Urinary bladder (tissue), 4 donors: ENCODE data around the gene SH3TC1. TPM values are rescaled to one million over a fixed set of nuclear protein-coding genes. Genes with fewer than 3 reads are reported as not detected.

Source experiments
- DNase-seq: peaks from one replicate; pipeline ENCODE4 v3.0.0-alpha.2; 2015; ENCODE audit errors: extremely low spot score
- H3K27ac ChIP-seq: one replicate; pipeline ENCODE4 v1.5.1; 2013; ENCODE audit warnings: low read depth, mild to moderate bottlenecking, moderate library complexity
- H3K36me3 ChIP-seq: one replicate; pipeline ENCODE4 v1.6.1; 2013; ENCODE audit warnings: mild to moderate bottlenecking, moderate library complexity; ENCODE audit not compliant: insufficient read depth
- H3K4me1 ChIP-seq: one replicate; pipeline ENCODE4 v1.6.1; 2013; ENCODE audit warnings: mild to moderate bottlenecking, moderate library complexity; ENCODE audit not compliant: insufficient read depth
- H3K4me3 ChIP-seq: one replicate; pipeline ENCODE4 v1.5.1; 2013; ENCODE audit warnings: low read depth, low read length
- WGBS: extraction: QIAGEN DNeasy Blood & Tissue Kit; methylation state at CpG from one replicate; pipeline ENCODE4 v1.1.7; 2013; 5-methylcytosine and 5-hydroxymethylcytosine counted together
- polyA plus RNA-seq: library from polyadenylated mRNA; stranded (reverse); fragments of 200-250 nt; gene quantifications from one replicate; pipeline ENCODE4 v1.2.3, GENCODE V29; 2013
- total RNA-seq: library from RNA; depleted of rRNA; stranded (reverse); fragments of >200 nt; gene quantifications from one replicate; pipeline ENCODE4 v1.2.3, GENCODE V29; 2014
- donor health status: healthy with polysubstance abuse.
- donor health status: healthy.

SH3TC1 gene
- total and polyA plus RNA-seq, 2 donors, result 17.2 to 20.5 TPM

DNA sequence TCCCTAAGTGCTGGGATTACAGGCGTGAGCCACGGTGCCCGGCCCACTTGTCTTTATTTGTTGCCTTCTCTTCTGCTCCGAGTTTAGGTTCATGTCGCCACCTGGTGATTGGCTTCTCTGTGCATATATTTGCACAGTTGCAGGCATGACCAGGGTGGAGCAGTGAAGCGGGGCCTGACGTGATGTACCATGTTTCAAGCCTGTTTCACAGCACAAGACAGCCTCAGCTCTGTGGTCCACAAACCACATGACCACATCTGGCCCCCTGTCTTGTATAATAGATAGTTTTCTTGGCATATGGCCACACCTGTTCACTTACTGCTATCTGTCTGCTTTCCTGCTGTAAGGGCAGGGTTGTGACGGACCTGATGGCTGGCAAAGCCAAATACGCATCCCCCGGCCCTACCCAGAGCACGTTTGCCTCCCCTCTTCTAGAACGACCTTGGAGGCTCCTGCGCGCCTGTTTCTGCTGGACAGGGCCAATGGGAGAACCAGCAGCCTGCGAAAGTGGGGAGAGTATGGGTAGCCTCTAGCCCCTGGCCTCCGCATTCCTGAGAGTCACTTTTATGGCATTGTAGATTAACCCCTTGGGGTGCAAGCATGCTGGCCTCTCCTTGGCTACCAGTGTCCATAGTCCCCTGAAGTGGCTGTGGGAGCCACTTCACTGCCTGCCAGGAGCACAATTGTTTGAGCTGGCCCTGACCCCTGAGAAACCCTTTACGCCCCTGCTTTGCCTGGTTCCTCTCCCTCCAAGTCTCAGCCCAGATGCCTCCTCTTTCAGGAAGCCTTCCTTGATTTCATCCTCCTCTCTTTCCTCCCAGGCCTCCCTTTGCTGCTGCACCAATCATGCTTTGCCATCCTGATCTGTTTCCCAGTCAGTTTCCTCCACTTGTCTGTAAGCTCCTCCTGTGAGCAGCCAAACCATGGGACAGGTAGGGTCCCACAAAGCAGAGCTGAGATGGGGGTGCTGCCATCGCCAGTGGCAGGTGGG lies 6.0 kb upstream of the SH3TC1 start:
- DNase-seq, result no peak
- Histone ChIP-seq H3K4me1 (no peaks in the 10 kb centered on the region), H3K36me3 (no peaks in the 10 kb centered on the region), H3K27ac (no peak overlapping the region), H3K4me3 (no peak overlapping the region)
- 49% methylated on average over 18 of the region's 18 CpGs for WGBS

DNA sequence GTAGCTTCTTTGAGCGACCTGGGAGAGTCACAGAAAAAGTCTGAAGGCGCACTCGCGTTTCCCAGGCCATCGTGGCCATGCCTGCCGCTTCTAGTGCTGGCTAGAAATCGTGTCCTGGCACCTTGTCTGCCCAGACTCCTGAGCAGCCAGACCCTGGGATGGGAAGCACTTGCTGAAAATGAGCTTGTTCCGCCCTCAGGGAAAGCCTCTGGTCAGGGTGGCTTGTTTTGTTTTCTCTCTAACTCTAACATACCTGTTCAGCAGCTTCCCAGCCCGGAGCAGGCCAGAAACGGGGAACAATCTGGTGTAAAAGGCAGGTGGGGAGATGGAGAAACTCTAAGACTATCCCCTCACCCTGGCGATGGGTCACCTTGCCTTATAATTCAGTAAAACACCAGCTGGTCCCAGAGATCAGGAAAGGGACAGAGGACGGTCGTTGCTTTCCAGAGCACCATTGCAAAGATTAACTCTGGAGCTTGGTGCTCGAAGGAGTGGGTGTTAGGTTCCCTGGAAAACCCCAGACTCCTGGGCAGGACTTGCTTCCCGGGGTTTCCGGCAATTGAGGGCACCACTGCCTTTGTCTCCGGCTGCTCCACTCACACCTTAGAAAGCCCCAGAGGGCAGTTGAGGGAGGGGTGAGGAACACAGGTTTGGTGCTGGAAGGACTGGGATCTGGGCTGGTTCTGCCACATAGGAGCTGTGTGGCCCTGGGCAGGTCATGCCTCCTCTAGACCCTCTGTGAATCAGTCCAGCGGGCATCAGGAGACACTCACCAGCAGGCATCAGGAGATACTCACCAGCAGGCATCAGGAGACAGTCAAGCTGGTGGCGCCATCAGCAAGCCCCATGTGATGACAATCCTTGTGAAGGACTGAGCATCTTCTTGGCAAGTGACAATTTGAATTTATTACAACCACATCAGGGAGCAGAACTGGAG lies 4.5 kb upstream of the SH3TC1 start:
- Histone ChIP-seq H3K36me3 (no peaks in the 10 kb centered on the region), H3K4me1 (no peaks in the 10 kb centered on the region), H3K27ac (no peak overlapping the region), H3K4me3 (no peak overlapping the region)
- DNase-seq, result no peak
- 78% methylated on average over 19 of the region's 19 CpGs for WGBS

DNA sequence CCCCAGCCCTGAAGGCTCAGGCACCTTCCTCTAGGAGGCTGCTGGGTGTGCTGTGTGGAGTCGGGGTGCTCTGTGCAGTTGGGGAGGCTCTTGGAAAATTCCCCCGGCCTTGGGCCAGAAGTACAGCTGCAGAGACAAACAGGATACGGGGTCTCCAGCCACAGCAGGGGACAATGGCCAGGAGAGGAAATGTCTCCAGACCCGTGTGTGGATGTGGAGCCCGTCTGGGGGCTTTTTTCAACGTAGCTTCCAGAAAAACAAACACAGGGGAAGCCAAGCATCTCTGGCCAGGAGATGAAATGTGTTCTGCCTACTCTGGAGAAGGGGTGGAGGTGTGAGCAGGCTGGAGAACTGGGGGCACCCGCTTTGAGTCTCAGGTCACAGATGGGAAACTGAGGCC lies 3.7 kb upstream of the SH3TC1 start:
- Histone ChIP-seq H3K36me3 (no peaks in the 10 kb centered on the region), H3K27ac (no peak overlapping the region), H3K4me3 (no peak overlapping the region), H3K4me1 (no peaks in the 10 kb centered on the region)
- DNase-seq, result no peak
- 71% methylated on average over 7 of the region's 7 CpGs for WGBS

DNA sequence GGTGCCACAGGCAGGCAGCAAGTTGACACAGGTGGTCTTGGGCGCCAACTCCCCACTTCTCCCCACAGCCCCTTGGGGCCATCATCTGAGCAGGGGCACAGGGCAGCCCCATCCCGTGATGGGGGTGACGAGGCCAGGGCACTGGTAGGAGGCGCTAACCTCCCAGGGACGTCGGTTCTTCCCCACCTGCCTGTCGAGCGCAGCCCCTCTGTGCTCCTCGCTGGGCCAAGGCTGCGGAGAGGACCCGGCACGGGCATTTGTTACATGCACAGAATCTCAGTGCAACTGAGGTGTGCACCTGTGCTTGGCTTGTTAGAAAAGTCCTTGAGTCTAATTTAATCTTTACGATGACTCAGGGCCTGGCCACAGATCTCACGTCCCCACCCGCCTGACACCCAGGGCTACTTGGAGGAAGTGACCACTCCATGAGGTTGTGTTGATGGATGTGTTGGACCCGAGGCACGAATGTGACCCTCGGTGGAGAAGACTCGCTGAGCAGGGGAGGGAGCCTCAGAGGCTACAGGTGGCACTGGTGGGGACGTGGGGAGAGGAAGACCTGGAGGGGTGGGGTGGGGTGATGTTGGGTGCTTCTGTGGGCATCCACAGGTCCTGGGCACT lies 3.1 kb upstream of the SH3TC1 start:
- Histone ChIP-seq H3K4me1 (no peaks in the 10 kb centered on the region), H3K4me3 (no peak overlapping the region), H3K36me3 (no peaks in the 10 kb centered on the region), H3K27ac (no peak overlapping the region)
- DNase-seq, result no peak
- WGBS, result 78% methylated on average over 20 of the region's 20 CpGs

DNA sequence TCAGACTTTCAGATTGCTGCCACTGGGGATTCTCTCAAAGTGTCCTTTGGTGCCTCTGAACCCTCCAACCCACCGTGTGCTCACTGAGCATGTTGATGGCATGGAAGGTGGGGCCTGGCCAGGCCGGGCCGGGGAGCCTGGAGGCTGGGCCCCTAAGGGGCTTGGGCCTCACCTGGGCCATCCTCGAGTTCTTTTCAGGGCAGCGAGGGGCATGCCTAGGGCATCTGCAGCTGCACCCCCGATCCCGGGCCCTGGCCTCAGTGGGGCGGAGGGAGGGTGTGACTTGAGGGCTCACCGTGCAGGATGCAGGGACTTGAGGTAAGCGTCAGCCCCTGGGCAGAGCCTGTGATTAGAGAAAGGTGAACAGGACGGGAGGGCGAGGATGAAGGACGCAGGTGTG lies 1.6 kb upstream of the SH3TC1 start:
- H3K4me1 ChIP-seq, result no peaks in the 10 kb centered on the region
- no peaks in the 10 kb centered on the region for H3K36me3 ChIP-seq
- no peak for DNase-seq
- H3K27ac ChIP-seq, result no peak overlapping the region
- WGBS, result 87% methylated on average over 13 of the region's 13 CpGs
- no peak overlapping the region for H3K4me3 ChIP-seq

DNA sequence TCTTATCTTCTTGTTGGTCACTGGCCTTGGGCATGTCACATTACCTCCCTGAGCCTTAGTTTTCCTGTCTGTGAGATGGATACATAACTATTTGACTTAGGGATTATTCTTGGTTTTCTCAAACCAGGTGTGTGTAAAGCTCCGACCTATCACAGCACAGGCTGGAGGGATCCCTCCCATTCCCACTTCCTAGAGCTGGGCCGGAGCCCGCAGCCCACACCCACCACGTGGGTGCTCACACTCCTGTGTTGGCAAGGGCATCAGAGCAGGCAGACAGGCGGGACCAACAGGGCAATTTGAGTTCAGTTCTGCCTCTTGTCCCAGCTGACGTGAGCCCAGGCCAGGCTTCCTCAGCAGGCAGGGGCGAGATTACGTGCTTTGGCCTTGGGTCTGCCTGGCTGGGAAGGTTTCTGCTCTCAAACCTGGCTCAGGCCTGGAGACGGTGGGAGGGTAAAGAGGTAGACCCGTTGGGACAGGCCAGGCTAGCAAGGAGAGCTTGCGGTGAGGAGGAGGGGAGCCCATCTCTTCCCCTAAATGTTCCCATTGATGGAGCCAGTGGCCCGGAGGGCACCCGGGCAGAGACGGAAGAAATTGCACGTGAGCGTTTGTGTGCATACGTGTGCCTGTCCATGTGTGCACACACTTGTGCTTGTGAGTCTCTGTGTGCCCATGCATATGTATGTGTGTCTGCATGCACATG lies 734 bp upstream of the SH3TC1 start:
- WGBS, result 72% methylated on average over 17 of the region's 17 CpGs
- no peak for DNase-seq
- no peaks in the 10 kb centered on the region for H3K36me3 ChIP-seq
- H3K4me1 ChIP-seq, result no peaks in the 10 kb centered on the region
- H3K4me3 ChIP-seq, result no peak overlapping the region
- peak overlapping the region; percentile 53 for H3K27ac ChIP-seq

DNA sequence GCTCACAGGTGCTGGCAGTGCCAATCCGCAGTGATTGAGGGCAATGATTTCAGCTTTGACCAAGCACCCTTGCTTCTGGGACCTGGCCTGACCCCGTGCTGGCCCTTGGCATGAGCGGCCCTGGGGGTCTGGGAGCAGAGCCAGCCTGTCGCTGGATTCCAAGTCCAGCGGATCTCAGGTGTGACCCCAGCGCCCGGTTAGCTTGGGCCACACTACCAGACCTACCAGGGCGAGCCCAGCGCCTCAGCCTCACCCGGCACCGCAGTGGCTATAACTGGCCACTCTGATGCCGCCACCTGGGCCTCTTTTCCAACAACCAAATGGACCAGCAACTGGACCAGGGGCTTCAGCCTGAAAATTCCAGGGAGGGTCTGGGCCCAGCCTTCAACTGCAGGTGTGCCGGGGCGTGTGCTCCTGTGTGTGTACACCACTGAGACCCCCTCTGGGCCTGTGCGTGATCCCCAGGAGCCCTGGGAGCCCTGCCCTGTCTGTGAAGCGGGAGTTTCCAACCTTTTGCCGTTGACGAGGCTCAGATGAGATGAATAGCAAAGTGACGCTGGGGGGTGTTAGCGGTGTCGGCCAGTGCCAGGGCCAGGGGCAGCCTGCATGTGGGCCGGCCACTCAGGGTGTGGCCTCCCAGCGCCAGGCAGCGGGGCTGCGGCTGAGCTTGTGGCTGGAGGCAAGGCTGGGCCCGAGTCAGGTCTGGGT lies 658 bp downstream of the SH3TC1 start:
- Histone ChIP-seq H3K27ac (peak overlapping the region; percentile 61), H3K4me3 (peak overlapping the region; percentile 32), H3K36me3 (no peaks in the 10 kb centered on the region), H3K4me1 (no peaks in the 10 kb centered on the region)
- DNase-seq, result no peak
- WGBS, result 72% methylated on average over 26 of the region's 26 CpGs

DNA sequence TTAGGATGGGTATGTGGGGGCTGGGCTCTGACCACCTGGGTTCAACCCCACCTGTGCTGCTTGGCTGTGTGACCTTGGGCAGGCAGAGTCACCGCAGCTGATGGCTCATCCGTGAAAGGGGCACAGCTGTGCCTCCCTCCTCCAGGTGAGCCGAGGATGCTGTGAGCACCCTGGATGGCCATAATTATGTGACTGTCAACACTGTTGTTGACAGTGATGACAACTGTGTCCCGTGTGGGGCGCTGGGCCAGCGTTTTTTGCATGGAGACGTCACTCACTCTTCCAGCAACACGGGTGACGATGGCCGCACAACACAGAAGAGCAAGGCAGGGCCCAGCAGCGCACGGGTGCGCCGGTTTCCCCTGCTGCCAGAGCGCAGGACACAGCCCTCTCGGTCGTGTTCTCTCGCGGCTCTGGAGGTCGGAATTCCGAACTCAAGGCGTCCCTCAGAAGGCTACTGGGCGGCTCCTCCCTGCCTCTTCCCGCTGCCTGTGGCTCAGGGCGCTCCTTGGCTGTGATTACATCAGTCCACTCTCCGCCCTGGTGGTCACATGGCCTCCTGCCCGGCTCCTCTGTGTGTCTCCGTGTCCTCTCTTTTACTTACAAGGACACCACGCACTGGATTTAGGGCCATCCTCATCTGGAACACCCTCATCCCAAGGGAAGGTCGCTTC lies 1.3 kb downstream of the SH3TC1 start:
- H3K4me1 ChIP-seq, result no peaks in the 10 kb centered on the region
- DNase-seq, result no peak
- 67% methylated on average over 30 of the region's 30 CpGs for WGBS
- H3K27ac ChIP-seq, result peak overlapping the region; percentile 51
- no peaks in the 10 kb centered on the region for H3K36me3 ChIP-seq
- peak overlapping the region; percentile 32 for H3K4me3 ChIP-seq

DNA sequence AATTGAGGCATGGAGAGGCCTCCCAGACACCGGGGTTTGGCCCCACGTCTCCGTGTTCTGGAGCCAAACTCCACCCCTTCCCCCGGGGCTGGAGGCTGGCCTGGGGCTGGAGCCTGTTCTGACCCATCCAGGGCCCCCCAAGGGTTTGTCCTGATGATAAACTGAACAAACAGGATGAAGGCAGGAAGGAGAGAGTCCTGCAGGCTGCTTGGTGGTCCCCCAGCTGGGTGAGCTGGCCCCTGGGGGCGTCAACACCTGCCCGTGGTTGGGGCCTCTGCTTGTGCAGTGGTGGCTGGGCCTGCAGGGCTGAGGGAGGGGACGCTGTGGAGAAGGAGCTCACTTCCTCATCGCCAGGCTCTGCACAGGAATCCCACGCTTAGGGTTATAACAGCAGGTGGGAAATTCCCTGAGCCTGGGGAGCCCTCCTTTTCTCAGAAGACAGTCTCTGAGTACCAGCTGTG lies 2.3 kb downstream of the SH3TC1 start:
- Histone ChIP-seq H3K4me3 (no peak overlapping the region), H3K27ac (no peak overlapping the region), H3K36me3 (no peaks in the 10 kb centered on the region), H3K4me1 (no peaks in the 10 kb centered on the region)
- DNase-seq, result no peak
- WGBS, result 46% methylated on average over 9 of the region's 9 CpGs

DNA sequence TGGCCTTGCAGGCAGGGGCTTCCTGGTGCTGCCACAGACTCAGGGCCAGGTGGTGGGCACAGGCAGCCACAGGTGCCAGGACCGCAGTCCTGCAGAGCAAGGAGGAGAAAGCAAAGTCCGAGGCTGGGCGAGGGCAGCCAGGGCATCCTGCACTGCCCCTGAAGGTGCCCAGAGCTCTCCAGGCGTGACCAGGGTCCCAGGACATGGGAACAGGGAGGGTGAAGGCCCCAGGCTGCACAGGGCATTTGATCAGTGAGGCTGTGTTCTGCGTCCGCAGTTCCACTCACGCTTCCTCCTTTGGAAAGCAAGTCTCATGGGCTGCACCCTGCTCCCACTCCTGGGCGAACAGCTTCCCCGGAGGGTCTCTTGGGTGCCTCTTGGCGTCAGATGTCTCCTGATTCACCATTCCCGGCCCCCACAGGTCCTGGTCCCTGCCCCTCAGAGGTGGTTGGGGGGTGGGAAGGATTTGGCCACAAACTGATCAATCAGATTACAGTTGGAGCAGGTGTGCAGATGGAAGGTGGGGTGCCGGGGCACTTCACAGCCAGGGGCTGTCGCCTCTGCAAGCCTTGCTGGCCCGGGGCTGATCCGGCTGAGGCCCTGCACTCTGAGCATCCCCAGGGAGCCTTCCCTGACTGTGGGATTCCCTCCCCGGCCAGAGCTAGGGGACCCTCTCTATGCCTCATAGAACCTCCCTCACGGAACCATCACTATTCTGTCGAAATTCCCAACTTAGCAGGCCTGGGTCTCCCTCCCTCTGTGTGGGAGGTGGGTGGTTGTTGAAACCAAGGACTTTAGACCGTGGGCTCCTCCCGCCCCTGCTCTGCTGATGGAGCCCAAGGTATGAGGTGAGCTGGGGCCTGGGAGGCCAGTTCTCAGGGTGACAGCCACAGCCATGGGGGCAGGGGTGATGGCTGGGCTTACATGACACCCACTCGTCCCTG lies 3.3 kb downstream of the SH3TC1 start:
- WGBS, result 87% methylated on average over 21 of the region's 21 CpGs
- H3K36me3 ChIP-seq, result no peaks in the 10 kb centered on the region
- no peak overlapping the region for H3K4me3 ChIP-seq
- no peaks in the 10 kb centered on the region for H3K4me1 ChIP-seq
- H3K27ac ChIP-seq, result no peak overlapping the region
- no peak for DNase-seq

DNA sequence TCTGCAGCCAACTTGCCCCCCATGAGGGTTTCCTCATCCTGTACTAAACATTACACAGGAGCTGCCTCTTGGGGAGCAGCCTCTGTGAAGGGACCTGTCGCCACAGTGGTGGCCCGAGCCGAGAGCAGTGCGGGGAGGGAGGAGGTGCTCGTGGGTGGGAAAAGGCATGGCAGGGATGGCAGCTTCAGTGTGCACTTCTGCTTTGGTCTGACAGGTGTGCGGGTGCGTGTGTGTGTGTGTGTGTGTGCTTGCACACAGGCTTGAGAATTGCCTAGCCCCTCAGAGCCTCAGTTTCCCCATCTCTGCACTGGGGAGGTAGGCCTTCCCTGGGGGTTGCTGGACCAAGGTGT lies 3.9 kb downstream of the SH3TC1 start:
- 90% methylated on average over 7 of the region's 7 CpGs for WGBS
- no peak for DNase-seq
- no peaks in the 10 kb centered on the region for H3K4me1 ChIP-seq
- H3K4me3 ChIP-seq, result no peak overlapping the region
- no peaks in the 10 kb centered on the region for H3K36me3 ChIP-seq
- H3K27ac ChIP-seq, result no peak overlapping the region
